Stomach (tissue), 4 donors: Measurements from ENCODE around the gene OR2H2.

Experiments
- EP300 ChIP-seq: sonication (generic); formaldehyde crosslinking; IDR thresholded peaks from one replicate; pipeline ENCODE4 v1.6.1; 2017; ENCODE audit warnings: antibody characterized with exemption
- POLR2A ChIP-seq, 4 donors: fragments of 450-650 bp; IDR thresholded peaks; one replicate each; pipeline ENCODE4 v1.6.1; 2016; ENCODE audit warnings: antibody characterized with exemption in 4 of 4, control low read depth in 2 of 4, mild to moderate bottlenecking in 1 of 4, moderate library complexity in 1 of 4
- POLR2AphosphoS5 ChIP-seq, 3 donors: sonication (generic); formaldehyde crosslinking; IDR thresholded peaks; one replicate each; pipeline ENCODE4 v1.6.1; 2016; ENCODE audit warnings: antibody characterized with exemption in 3 of 3
- TF ChIP-seq, protein P1 (sequence below), 7 experiments: fragments of 450-650 bp in 4 of 7; fragments of 200-600 bp in 3 of 7; sonication (generic) in 3 of 7; IDR thresholded peaks; one replicate each; pipeline ENCODE4 v1.5.1; 2016 to 2019; ENCODE audit warnings: antibody characterized with exemption in 7 of 7, control low read depth in 2 of 7, mild to moderate bottlenecking in 1 of 7

- TF ChIP-seq, protein P1, sequence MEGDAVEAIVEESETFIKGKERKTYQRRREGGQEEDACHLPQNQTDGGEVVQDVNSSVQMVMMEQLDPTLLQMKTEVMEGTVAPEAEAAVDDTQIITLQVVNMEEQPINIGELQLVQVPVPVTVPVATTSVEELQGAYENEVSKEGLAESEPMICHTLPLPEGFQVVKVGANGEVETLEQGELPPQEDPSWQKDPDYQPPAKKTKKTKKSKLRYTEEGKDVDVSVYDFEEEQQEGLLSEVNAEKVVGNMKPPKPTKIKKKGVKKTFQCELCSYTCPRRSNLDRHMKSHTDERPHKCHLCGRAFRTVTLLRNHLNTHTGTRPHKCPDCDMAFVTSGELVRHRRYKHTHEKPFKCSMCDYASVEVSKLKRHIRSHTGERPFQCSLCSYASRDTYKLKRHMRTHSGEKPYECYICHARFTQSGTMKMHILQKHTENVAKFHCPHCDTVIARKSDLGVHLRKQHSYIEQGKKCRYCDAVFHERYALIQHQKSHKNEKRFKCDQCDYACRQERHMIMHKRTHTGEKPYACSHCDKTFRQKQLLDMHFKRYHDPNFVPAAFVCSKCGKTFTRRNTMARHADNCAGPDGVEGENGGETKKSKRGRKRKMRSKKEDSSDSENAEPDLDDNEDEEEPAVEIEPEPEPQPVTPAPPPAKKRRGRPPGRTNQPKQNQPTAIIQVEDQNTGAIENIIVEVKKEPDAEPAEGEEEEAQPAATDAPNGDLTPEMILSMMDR (IDR thresholded peaks at IDR 0.05) = no peak
- no peak for TF ChIP-seq POLR2A (IDR thresholded peaks at IDR 0.05)
- TF ChIP-seq EP300 = no peak
- no peak for TF ChIP-seq POLR2AphosphoS5 (IDR thresholded peaks at IDR 0.05)
These were observed 40.5 kb downstream of the OR2H2 start for GRCh38 chr6:29625337-29625930.
